ENCODE measurements around the gene RFTN1.

RFTN1 gene

GRCh38 chr3:16485395-16485992 lies 28.0 kb downstream of the RFTN1 start:
- no peak for DNase-seq

DNA sequence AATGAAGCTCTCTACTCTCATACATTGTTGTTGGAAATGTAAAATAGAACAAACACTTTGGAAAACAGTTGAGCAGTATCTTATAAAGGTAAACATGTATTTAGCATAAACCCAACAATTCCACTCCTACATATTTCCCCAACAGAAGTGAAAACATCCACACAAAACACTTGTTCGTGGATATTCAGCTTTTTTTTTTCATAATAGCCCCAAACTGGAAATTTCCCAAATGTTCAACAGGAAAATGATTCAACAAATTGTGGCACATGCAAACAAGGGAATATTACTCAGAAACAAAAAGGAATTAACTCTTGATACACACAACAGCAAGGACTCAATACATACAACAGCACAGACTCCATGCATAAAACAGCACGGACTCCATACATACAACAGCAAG lies 28.5 kb downstream of the RFTN1 start:
- DNase-seq: no peak

GRCh38 chr3:16484216-16484615 lies 29.3 kb downstream of the RFTN1 start:
- no peak for DNase-seq

GRCh38 chr3:16482770-16483531 lies 30.5 kb downstream of the RFTN1 start:
- DNase-seq: peak in 3 of 5 donors; percentile 20 to 49 (median 25)

DNA sequence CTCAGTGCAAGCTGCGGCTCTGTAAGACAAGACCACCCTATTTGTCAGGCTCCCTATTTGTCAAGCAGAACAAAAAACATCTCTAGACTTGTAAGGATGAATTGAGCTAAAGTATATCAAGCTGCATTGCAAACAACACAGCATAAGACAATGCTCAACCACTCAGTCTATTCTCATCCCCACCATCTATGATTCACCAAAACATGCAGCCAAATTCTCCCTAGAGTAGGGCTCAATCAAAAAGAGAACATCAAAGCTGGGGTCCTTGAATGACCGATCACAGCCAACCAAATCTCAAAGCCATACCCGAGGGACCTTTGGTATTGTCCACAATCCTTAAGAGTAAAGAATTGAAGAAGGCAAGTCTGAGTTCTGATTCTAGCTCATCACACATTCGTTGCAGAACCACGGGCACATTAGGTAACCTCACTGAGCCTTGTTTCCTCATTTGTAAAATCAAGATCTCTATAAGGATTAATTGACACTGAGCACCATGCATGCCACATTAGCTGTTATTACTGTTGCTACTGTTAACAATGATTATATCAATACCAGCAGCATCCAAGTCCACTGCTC lies 31.2 kb downstream of the RFTN1 start:
- DNase-seq: no peak

GRCh38 chr3:16481546-16481897 lies 32.0 kb downstream of the RFTN1 start:
- DNase-seq: no peak

DNA sequence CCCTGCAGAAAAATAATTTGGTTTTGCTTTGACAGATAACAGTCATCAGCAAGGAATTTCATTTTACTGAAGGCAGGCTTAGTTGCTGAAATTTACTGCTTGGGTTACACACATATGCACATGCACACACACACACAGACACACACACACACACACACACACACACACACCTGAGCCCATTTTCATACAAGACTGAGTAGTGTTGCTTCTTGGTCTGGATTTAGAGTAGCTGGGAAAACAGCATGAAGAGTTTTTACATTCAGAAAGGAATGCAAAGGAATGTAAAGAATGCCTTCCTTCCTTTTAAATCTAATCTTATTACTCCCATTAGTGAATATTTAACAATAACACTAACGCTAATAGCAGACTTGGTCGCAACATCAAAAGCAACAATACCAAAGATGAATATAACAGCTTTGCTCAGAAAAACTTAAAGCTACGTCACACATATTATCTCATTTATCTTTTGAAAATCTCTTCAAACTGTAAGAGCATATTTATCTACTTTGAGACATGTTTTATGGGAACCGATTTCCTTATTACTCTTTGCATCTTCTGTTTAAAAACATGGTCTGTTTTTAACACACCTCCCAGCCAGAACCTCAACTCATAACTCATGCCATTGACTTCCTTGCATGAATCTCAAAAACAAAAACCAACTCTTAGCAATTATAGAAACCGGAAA lies 32.5 kb downstream of the RFTN1 start:
- peak in 1 of 5 donors; percentile 54 for DNase-seq

DNA sequence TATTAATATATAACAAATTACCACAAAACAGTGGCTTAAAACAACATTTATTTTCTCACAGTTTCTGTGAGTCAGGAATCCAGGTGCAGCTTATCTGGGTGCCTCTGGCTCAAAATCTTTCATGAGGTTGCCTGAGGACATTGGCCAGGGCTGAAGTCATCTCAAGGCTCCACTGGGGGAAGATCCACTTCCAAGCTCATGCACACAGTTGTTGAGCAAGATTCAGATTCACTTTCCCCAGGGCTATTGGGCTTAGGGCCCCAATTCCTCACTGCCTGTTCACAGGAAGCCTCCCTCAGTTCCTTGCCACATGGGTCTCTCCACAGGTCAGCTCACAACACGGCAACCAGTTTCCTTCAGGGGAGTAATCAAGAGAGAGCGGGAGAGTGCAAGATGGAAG lies 35.0 kb downstream of the RFTN1 start:
- DNase-seq: no peak

DNA sequence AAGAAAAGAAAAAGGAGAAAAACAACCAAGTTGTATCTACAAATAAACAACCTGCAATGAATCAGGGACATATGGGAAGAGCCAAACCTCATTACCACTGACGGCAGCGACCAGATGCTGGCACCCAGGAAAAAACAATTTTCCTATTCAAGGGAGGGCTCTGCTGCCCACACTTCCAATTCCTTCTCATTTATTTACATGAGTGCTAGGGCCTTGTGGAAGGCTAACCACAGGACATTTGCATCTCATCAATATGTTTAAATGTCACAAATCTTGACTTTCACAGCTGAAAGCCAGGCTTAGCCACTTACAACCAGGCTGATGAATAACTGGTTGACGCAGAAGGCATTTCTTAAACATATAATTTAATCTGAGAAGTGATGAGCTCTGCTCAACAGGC lies 36.0 kb downstream of the RFTN1 start:
- DNase-seq: no peak

GRCh38 chr3:16477056-16477455 lies 36.4 kb downstream of the RFTN1 start:
- DNase-seq: no peak

- peak in 1 of 5 donors; percentile 47 for DNase-seq
Observed at GRCh38 chr3:16476636-16477035, 36.9 kb downstream of the RFTN1 start.

- DNase-seq: no peak
Observed at GRCh38 chr3:16475766-16476165, 37.7 kb downstream of the RFTN1 start.

- DNase-seq: no peak
Observed at GRCh38 chr3:16474920-16475319, 38.6 kb downstream of the RFTN1 start.

- DNase-seq: no peak
Observed at GRCh38 chr3:16474216-16474615, 39.3 kb downstream of the RFTN1 start.

- no peak for DNase-seq
Observed at GRCh38 chr3:16472593-16472992, 40.9 kb downstream of the RFTN1 start.

- DNase-seq: no peak
Observed at GRCh38 chr3:16471897-16472296, 41.6 kb downstream of the RFTN1 start.

DNA sequence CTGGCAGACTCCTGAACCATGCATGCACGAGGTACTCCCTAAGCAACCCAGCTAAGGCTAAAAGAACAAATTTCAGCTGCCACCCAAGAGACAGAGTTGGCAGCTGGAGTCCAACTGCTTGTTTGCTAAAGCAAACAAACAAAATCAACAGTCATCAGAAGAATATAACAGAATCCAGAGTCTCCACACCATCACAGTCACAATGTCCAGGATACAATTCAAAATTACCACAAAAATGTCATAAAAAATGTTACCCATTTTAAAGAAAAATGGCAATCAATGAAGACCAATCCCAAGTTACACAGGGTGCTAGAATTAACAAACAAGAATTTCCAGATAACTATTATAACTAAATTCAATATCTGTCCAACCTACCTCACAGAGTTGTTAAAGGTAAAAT lies 42.9 kb downstream of the RFTN1 start:
- DNase-seq: no peak

GRCh38 chr3:16468336-16469098 lies 45.0 kb downstream of the RFTN1 start:
- DNase-seq: peak in 1 of 5 donors; percentile 9

- DNase-seq: peak in 1 of 5 donors; percentile 8
Observed at GRCh38 chr3:16468002-16468335, 45.5 kb downstream of the RFTN1 start.

DNA sequence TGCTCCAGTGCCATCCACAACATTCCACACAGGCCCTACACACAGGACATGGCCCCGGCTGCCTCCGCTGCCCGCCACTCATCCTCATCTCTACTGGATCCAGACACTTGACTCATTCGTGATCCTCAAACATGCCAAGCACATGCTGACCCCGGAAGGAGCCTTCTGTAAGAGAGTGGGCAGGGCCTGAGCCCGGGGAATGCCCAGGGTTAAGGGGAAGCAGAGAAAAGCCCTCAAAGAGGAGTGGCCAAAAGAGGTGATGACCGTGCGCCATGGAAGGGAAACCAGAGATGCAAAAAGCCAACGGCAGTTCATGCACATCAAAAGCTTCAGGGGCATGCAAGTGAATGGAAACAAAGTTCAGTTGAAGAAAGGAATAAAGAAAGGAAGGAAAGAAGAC lies 46.1 kb downstream of the RFTN1 start:
- peak in 2 of 5 donors; percentile 15 to 66 for DNase-seq

DNA sequence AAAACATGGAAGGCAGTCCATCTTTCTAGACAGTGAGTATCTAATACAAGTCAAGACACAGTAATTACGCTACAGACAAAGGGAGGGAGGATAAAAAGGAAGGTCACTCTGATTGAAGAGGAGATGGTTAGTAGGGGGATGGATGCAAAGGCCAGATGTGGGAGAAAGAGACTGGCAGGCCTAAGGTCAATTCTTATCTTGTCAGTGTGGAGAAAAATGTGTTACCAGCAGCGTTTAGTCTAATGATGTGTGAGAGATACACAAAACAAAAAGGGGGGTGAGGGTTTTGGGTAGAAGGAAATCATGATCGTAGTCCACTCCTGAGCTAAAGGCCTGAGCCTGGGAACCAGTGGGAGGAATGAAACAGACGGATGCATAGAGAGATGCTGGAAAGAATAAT lies 46.7 kb downstream of the RFTN1 start:
- DNase-seq: no peak

- DNase-seq: no peak
Observed at GRCh38 chr3:16464511-16465148, 48.9 kb downstream of the RFTN1 start.

DNA sequence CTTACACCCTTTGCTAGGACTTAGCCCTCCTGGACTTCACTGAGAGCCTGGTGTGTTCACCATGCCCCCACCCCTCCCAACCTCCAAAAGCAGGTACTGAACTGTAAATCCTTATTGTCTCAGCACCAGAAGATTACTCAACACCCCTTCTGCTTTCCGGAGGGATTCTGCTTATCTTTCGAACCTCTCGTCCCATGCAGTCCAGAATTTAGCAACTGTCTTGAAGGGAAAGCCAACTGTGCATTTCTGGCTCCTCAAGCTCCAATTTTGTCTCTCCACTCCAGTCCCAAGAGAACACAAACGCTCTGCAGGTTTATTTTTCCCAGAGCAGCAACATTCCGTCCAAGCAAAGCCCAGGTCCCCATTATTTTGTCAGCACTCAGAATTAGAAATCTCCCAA lies 49.6 kb downstream of the RFTN1 start:
- DNase-seq: no peak
